Fibroblast of villous mesenchyme (primary cell): ENCODE measurements around the gene SLC25A31. TPM values are rescaled to one million over a fixed set of nuclear protein-coding genes. Genes with fewer than 3 reads are reported as not detected.
A peak's percentile ranks its signal among the peaks of the same experiment; 100 is the strongest.

Source experiments
- DNase-seq: peaks from one replicate; pipeline ENCODE4 v3.0.0-alpha.2; 2010; ENCODE audit warnings: low read depth
- H3K4me3 ChIP-seq: 2 replicates; pipeline ENCODE4 v1.5.1; 2011; ENCODE audit warnings: low read depth, mild to moderate bottlenecking, low read length
- CTCF ChIP-seq: IDR thresholded peaks from 2 replicates; pipeline ENCODE4 v1.5.1; 2012; ENCODE audit warnings: low read depth, mild to moderate bottlenecking, low read length; ENCODE audit not compliant: insufficient read depth
- total RNA-seq: library from RNA; depleted of rRNA; stranded (reverse); fragments of >200 nt; gene quantifications from 2 replicates; pipeline ENCODE4 v1.2.3, GENCODE V29; 2012

Gene SLC25A31
- total RNA-seq, 1 donor = not detected

- TF ChIP-seq CTCF = no peak
- no peak overlapping the region for H3K4me3 ChIP-seq
- no peak for DNase-seq
Observed at GRCh38 chr4:127799711-127800110, 69.5 kb downstream of the SLC25A31 start.

- H3K4me3 ChIP-seq = no peak overlapping the region
- peak; percentile 28 for TF ChIP-seq CTCF
- DNase-seq = peak; percentile 38
Observed at GRCh38 chr4:127809173-127809800, 79.1 kb downstream of the SLC25A31 start.

GRCh38 chr4:127810551-127810950 is 80.4 kb downstream of the SLC25A31 start:
- DNase-seq = no peak
- no peak overlapping the region for H3K4me3 ChIP-seq
- no peak for TF ChIP-seq CTCF

- no peak for DNase-seq
- H3K4me3 ChIP-seq = no peak overlapping the region
- TF ChIP-seq CTCF = no peak
Observed at GRCh38 chr4:127822430-127822829, 92.2 kb downstream of the SLC25A31 start.

Other genes starting within 250 kb of the SLC25A31 start
- gene INTU, start 97.4 kb upstream of the SLC25A31 start, total RNA-seq = 7.4 and 13.0 TPM in 2 replicates
- 2.3 and 6.5 TPM in 2 replicates for gene HSPA4L, start 51.9 kb downstream of the SLC25A31 start, total RNA-seq
- 5.8 and 11.7 TPM in 2 replicates for gene PLK4, start 150.5 kb downstream of the SLC25A31 start, total RNA-seq
- 21.6 and 28.1 TPM in 2 replicates for gene MFSD8, start 234.8 kb downstream of the SLC25A31 start, total RNA-seq
- 5.5 and 8.6 TPM in 2 replicates for gene ABHD18, start 235.0 kb downstream of the SLC25A31 start, total RNA-seq